Type B pancreatic cell (in vitro differentiated cells): Measurements from ENCODE around the gene MAN2B2. TPM values are rescaled to one million over a fixed set of nuclear protein-coding genes. Genes with fewer than 3 reads are reported as not detected.

Experiments used
- DNase-seq: peaks from one replicate; pipeline ENCODE4 v3.0.0; 2021; ENCODE audit warnings: mixed read lengths; ENCODE audit not compliant: unreplicated experiment; ENCODE audit errors: extremely low spot score
- H3K27ac Mint-ChIP-seq: 2 replicates; pipeline ENCODE4 v1.8.0; 2021; ENCODE audit warnings: mild to moderate bottlenecking, mixed read lengths
- H3K27me3 Mint-ChIP-seq: 2 replicates; pipeline ENCODE4 v1.8.0; 2021; ENCODE audit warnings: mixed read lengths
- H3K36me3 Mint-ChIP-seq: 2 replicates; pipeline ENCODE4 v1.8.0; 2021; ENCODE audit warnings: mixed read lengths
- H3K4me1 Mint-ChIP-seq: one replicate; pipeline ENCODE4 v1.8.0; 2021; ENCODE audit warnings: mixed read lengths; ENCODE audit not compliant: unreplicated experiment
- H3K4me3 Mint-ChIP-seq: 2 replicates; pipeline ENCODE4 v1.8.0; 2021; ENCODE audit warnings: mild to moderate bottlenecking, mixed read lengths
- H3K9me3 Mint-ChIP-seq: 2 replicates; pipeline ENCODE4 v1.8.0; 2021; ENCODE audit warnings: mixed read lengths
- CTCF ChIP-seq: fragments of 200-600 bp; sonication (generic); conservative IDR thresholded peaks from 2 replicates; pipeline ENCODE4 v1.5.0; 2021; ENCODE audit warnings: antibody characterized with exemption, mild to moderate bottlenecking
- total RNA-seq: library from RNA; stranded (reverse); gene quantifications from 2 replicates; pipeline ENCODE4 v1.2.1, GENCODE V29; 2021; ENCODE audit warnings: low replicate concordance

The MAN2B2 gene
- total RNA-seq, 1 donor from 2014 or later, result 17.4 TPM

GRCh38 chr4:6598127-6598526 lies 23.1 kb downstream of the MAN2B2 start:
- no peaks in the 10 kb centered on the region for H3K9me3 Mint-ChIP-seq
- no peaks in the 10 kb centered on the region for H3K36me3 Mint-ChIP-seq
- H3K4me3 Mint-ChIP-seq, result no peak overlapping the region
- H3K27ac Mint-ChIP-seq, result no peak overlapping the region
- TF ChIP-seq CTCF, result no peak
- no peaks in the 10 kb centered on the region for H3K27me3 Mint-ChIP-seq
- H3K4me1 Mint-ChIP-seq, result no peaks in the 10 kb centered on the region
- DNase-seq, result no peak

- no peak overlapping the region for H3K4me3 Mint-ChIP-seq
- no peaks in the 10 kb centered on the region for H3K9me3 Mint-ChIP-seq
- no peaks in the 10 kb centered on the region for H3K36me3 Mint-ChIP-seq
- H3K27ac Mint-ChIP-seq, result no peak overlapping the region
- TF ChIP-seq CTCF, result no peak
- no peak for DNase-seq
- H3K4me1 Mint-ChIP-seq, result no peaks in the 10 kb centered on the region
- H3K27me3 Mint-ChIP-seq, result no peaks in the 10 kb centered on the region
These were observed 23.7 kb downstream of the MAN2B2 start for GRCh38 chr4:6598641-6599040.

- H3K4me3 Mint-ChIP-seq, result no peak overlapping the region
- H3K27me3 Mint-ChIP-seq, result no peaks in the 10 kb centered on the region
- peaks cover 7% of the 10 kb centered on the region for H3K36me3 Mint-ChIP-seq
- TF ChIP-seq CTCF, result no peak
- H3K9me3 Mint-ChIP-seq, result no peaks in the 10 kb centered on the region
- H3K27ac Mint-ChIP-seq, result no peak overlapping the region
- no peak for DNase-seq
- H3K4me1 Mint-ChIP-seq, result no peaks in the 10 kb centered on the region
These were observed 26.8 kb downstream of the MAN2B2 start for GRCh38 chr4:6601661-6602250.

GRCh38 chr4:6602289-6602688 lies 27.3 kb downstream of the MAN2B2 start:
- DNase-seq, result no peak
- Mint-ChIP-seq H3K27ac (no peak overlapping the region), H3K9me3 (no peaks in the 10 kb centered on the region), H3K4me1 (no peaks in the 10 kb centered on the region), H3K27me3 (no peaks in the 10 kb centered on the region), H3K36me3 (peaks cover 12% of the 10 kb centered on the region), H3K4me3 (no peak overlapping the region)
- no peak for TF ChIP-seq CTCF

- H3K27ac Mint-ChIP-seq, result no peak overlapping the region
- H3K36me3 Mint-ChIP-seq, result peaks cover 18% of the 10 kb centered on the region
- H3K4me3 Mint-ChIP-seq, result no peak overlapping the region
- DNase-seq, result no peak
- H3K27me3 Mint-ChIP-seq, result no peaks in the 10 kb centered on the region
- no peaks in the 10 kb centered on the region for H3K4me1 Mint-ChIP-seq
- H3K9me3 Mint-ChIP-seq, result no peaks in the 10 kb centered on the region
- TF ChIP-seq CTCF, result no peak
These were observed 28.1 kb downstream of the MAN2B2 start for GRCh38 chr4:6603128-6603527.

GRCh38 chr4:6605114-6605513 lies 30.1 kb downstream of the MAN2B2 start:
- no peak for DNase-seq
- H3K4me1 Mint-ChIP-seq, result no peaks in the 10 kb centered on the region
- no peaks in the 10 kb centered on the region for H3K9me3 Mint-ChIP-seq
- peaks cover 20% of the 10 kb centered on the region for H3K36me3 Mint-ChIP-seq
- H3K27me3 Mint-ChIP-seq, result no peaks in the 10 kb centered on the region
- no peak for TF ChIP-seq CTCF
- no peak overlapping the region for H3K4me3 Mint-ChIP-seq
- no peak overlapping the region for H3K27ac Mint-ChIP-seq
